LNCAP (cell line): ENCODE results near the gene MYB.

ENCODE experiments used
- TF ChIP-seq, protein P1 (sequence below): fragments of 450-650 bp; IDR thresholded peaks from 2 replicates; pipeline ENCODE4 v1.5.1; 2017; ENCODE audit warnings: mild to moderate bottlenecking

MYB gene

DNA sequence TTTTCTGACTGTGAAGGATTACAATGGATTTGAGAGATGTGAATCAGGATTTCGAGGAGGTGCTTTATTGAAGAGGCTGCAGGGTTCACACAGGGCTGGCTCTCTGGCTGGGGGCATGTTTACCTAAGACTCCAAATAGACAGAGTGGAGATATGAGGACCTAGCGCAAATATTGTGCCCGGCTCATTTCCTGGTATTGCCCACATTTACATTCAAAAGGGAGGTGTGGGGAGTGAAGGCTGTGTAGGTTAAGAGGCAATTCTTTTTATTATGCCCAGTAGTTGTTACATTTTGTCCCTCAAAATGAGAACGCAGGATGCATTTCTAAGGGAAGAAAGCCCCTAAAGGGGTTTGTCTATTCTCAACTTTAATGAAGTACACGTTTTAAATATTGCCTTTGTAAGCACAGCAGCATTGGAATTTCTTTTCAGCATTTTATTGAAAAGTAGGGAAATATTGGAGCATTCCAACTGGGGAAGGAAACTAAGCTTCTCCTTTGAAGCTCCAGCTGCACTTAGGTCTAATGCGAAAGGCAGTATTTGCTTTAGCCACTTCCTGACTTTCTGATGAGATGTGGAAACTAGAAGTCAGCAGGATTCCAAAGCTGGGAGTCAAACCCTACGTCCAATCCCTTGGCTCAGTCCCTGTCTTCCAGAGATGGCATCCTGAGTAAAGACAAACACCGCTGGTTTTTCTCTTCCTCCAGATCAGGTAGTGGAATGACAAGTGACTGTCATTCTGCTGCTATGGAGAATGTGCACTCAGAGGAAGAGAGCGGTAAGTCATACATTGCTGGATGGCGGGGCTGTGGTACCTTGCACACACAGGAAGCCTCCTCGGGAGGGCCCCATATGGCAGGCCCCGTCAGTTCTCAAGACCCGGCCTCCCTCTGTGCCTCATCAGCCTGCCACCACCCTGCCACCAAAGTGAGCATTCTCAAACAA, 70.7 kb downstream of the MYB start:
- TF ChIP-seq, protein P1, sequence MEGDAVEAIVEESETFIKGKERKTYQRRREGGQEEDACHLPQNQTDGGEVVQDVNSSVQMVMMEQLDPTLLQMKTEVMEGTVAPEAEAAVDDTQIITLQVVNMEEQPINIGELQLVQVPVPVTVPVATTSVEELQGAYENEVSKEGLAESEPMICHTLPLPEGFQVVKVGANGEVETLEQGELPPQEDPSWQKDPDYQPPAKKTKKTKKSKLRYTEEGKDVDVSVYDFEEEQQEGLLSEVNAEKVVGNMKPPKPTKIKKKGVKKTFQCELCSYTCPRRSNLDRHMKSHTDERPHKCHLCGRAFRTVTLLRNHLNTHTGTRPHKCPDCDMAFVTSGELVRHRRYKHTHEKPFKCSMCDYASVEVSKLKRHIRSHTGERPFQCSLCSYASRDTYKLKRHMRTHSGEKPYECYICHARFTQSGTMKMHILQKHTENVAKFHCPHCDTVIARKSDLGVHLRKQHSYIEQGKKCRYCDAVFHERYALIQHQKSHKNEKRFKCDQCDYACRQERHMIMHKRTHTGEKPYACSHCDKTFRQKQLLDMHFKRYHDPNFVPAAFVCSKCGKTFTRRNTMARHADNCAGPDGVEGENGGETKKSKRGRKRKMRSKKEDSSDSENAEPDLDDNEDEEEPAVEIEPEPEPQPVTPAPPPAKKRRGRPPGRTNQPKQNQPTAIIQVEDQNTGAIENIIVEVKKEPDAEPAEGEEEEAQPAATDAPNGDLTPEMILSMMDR = no peak

DNA sequence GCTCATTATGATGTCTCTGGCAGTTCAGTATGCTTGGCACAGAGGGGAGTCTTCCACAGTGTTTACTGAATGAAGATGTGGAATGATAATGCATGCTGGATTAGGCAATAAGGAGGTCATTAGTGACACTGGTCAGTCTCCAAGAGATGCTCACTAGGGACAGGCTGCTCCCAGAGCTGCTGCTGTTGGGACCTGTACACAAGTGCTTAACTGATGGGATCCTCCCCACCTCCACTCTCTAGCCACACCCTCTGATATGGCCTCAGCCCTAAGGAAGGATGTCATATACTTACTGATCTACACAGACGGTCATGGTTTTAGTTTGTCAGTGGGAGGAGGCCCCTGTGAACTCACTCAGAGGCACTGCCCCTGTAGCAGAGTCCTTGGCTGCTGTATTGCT, 73.4 kb downstream of the MYB start:
- TF ChIP-seq, protein P1 = no peak

DNA sequence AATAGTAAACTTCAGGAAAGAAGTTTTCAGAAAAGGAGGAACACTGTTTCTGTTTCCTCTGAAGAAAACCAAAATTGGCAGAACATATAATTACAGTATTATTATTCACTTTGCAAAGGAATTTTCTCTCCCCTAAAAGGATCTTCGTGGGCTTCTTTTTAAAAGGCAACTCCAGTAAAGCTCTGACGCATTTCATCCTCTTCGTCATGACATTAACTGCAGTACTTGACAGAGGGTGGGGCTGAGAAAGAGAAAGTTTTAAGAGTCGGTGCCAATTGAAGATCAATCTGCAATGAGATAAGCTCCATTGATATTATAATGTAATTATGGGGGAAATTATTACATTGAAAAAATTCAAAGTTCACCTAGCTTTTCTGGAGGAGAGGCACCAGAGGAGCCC, 75.8 kb downstream of the MYB start:
- TF ChIP-seq, protein P1 = no peak

DNA sequence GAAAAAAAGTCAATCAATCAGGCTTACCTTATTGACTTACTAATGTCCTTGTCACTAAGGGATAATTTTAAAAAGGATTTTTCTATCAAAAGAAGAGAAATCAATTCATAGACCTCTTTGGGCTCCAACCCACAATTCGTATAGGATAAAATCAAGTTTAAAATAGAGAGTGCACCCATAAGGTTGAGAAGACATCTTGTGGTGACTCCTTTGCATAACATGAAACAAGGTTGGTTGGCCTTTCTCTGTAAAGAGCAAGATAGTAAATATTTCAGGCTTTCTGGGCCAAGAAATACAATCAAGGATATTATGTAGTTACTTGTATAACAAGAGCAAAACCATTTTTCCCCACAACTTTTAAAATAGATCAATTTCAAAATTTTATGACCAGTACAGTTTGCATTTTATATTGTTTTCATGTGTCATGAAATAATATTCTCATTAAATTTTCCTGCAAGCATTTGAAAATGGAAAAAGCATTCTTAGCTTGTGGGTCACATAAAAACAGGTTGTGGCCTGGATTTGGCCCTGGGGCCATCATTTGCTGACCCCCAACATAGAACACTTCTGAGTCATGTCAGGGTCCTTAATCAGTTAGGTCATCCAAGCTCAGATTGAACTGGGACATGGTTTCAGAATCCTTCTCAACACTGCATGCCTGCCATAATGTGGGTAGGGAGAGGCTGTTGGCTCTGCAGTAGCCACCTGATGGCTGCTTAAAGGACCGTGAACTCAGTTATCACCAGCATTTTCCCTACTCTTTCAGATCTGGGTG, 76.7 kb downstream of the MYB start:
- TF ChIP-seq, protein P1 = peak; percentile 44

DNA sequence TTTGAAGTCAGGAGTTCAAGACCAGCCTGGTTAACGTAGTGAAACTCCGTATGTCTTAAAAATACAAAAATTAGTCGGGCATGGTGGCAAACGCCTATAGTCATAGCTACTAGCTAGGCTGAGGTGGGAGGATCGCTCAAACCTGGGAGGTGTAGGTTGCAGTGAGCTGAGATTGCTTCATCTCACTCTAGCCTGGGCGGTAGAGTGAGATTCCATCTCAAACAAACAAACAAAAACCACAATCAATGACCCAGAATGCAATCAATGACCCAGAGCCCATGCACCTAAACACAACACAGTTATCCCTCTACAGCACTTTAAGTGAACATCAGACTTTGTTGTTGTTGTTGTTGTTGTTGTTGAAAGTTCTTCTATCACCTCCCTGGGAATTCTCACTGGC, 77.9 kb downstream of the MYB start:
- TF ChIP-seq, protein P1 = no peak

- TF ChIP-seq, protein P1 = no peak
Observed at GRCh38 chr6:135260612-135261011, 79.5 kb downstream of the MYB start.

DNA sequence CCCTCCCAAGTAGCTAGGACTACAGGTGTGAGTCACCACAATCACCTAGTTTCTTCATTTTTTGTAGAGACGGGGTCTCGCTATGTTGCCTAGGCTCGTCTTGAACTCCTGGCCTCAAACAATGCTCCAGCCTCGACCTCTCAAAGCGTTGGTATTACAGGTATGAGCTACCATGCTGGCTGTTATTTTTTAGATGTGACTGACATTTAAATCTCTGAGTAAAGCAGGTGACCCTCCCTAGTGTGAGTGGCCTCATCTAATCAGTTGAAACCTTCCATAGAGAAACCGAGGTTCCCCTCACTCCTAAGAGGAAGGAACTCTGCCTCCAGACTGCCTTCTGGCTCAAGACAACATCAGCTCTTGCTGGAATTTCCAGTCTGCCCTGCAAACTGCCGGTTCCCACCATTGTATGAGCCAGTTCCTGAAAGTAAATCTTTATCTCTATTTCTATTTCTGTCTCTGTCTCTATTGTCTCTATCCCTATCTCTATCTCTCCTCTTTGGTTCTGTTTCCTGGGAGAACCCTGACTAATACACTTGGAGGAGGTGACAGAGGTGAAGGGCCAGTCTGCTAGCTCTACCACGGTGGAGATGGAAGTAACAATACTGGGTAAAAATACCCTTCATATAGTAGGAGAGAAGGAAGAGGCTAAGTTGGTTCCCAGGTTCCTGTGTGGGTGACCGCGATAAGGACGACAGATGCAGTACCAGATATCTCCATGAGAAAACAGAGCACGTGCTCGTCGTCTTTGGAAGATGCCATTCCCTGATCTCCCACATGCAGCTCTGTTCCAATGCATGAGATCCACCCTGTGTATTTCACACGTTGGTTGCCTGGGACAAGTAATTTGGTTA, 81.0 kb downstream of the MYB start:
- TF ChIP-seq, protein P1 = no peak
